Gastrocnemius medialis (tissue), 4 donors: ENCODE data around the gene CWC22.

Experiments used
- POLR2A ChIP-seq, 2 donors: fragments of 450-650 bp; IDR thresholded peaks; one replicate each; pipeline ENCODE4 v1.6.1; 2017; ENCODE audit warnings: antibody characterized with exemption in 2 of 2, mild to moderate bottlenecking in 2 of 2, moderate library complexity in 2 of 2
- TF ChIP-seq, protein P1 (sequence below), 5 experiments: fragments of 450-650 bp in 3 of 5; fragments of 200-600 bp in 2 of 5; sonication (generic) in 2 of 5; IDR thresholded peaks in 4 of 5; conservative IDR thresholded peaks in 1 of 5; 1 replicate in 4 of 5; 2 replicates in 1 of 5; pipeline ENCODE4 v1.5.1; 2016 to 2019; ENCODE audit warnings: antibody characterized with exemption in 5 of 5, mild to moderate bottlenecking in 3 of 5, moderate library complexity in 3 of 5

DNA sequence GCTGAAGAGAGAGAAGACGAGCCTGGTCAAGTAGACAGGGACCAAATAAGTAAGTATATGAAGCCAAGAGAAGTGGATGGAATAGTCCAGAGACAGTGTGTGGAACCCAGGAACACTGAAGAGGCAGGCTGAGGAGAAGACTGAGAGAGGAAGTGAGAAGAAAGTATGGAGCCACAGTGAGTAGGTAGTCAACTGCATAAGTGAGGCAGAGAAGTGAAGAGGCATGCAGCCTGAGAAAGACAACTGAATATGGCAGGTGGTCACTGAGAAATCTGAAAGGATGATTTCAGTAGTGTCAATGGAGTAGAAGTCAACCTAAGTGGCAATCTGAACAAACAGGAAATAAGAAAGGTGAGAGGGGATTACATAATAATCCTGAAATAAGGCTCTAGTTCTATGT is 55.4 kb downstream of the CWC22 start:
- TF ChIP-seq, protein P1, sequence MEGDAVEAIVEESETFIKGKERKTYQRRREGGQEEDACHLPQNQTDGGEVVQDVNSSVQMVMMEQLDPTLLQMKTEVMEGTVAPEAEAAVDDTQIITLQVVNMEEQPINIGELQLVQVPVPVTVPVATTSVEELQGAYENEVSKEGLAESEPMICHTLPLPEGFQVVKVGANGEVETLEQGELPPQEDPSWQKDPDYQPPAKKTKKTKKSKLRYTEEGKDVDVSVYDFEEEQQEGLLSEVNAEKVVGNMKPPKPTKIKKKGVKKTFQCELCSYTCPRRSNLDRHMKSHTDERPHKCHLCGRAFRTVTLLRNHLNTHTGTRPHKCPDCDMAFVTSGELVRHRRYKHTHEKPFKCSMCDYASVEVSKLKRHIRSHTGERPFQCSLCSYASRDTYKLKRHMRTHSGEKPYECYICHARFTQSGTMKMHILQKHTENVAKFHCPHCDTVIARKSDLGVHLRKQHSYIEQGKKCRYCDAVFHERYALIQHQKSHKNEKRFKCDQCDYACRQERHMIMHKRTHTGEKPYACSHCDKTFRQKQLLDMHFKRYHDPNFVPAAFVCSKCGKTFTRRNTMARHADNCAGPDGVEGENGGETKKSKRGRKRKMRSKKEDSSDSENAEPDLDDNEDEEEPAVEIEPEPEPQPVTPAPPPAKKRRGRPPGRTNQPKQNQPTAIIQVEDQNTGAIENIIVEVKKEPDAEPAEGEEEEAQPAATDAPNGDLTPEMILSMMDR (IDR thresholded peaks at IDR 0.05 in 4 of 5, conservative IDR thresholded peaks at IDR 0.05 in 1 of 5), result no peak
- TF ChIP-seq POLR2A (IDR thresholded peaks at IDR 0.05), result no peak
